HepG2 (cell line): ENCODE measurements around the gene LTBR. TPM values are rescaled to one million over a fixed set of nuclear protein-coding genes. Genes with fewer than 3 reads are reported as not detected.

Source experiments
- ATAC-seq: fragments of 200-7000 bp; cut with Tn5 transposase; 3 replicates; pipeline ENCODE4 v1.9.1; 2020; ENCODE audit warnings: mild to moderate bottlenecking, moderate library complexity
- BruUV-seq: library from RNA; stranded (reverse); fragments of 400-500 nt; replicated peaks from 2 replicates; lab custom pipeline; 2021; lab: Mats Ljungman, UMichigan
- CTCF ChIA-PET: fragments of 300-600 bp; formaldehyde crosslinking; extraction: SDS; loops from one replicate; lab custom pipeline; 2021; ENCODE audit warnings: low total read pairs, inconsistent platforms, low intra/inter-chr PET ratio; lab: Yijun Ruan, JAX
- POLR2A ChIA-PET: fragments of 350-600 bp; sonication (Branson Sonifier 250); formaldehyde crosslinking; loops from one replicate; lab custom pipeline; 2020; ENCODE audit warnings: antibody characterized with exemption, inconsistent platforms; lab: Yijun Ruan, JAX
- DNase-seq: peaks from one replicate; pipeline ENCODE4 v3.0.0-alpha.2; 2015; ENCODE audit warnings: low spot score
- FAIRE-seq: peaks from 3 replicates; lab custom pipeline; 2011; peaks lifted over from hg19 to GRCh38; lab: Jason Lieb, UNC
- H2AFZ ChIP-seq: one replicate; pipeline ENCODE4 v1.6.1; 2011; ENCODE audit warnings: low read length, inconsistent platforms
- H3K27ac ChIP-seq: fragments of 300-600 bp; 3 replicates; pipeline ENCODE4 v1.8.0; 2011; ENCODE audit warnings: mixed run types, mild to moderate bottlenecking, mixed read lengths, low read length, inconsistent platforms; ENCODE audit not compliant: insufficient read depth; ENCODE audit errors: extremely low read length
- H3K27me3 ChIP-seq, 2 experiments: fragments of 200-600 bp in 1 of 2; 2 replicates in 1 of 2; 3 replicates in 1 of 2; pipeline versions ENCODE4 v1.6.0 to v1.8.0; 2011; ENCODE audit warnings: low read length in 2 of 2, mild to moderate bottlenecking in 2 of 2, moderate library complexity in 2 of 2, inconsistent platforms in 1 of 2; ENCODE audit not compliant: insufficient read depth in 2 of 2, control insufficient read depth in 1 of 2
- H3K36me3 ChIP-seq, 2 experiments: fragments of 200-600 bp in 1 of 2; replicated peaks in 1 of 2; 2 replicates in 1 of 2; 3 replicates in 1 of 2; pipeline versions ENCODE4 v1.5.1 to v1.8.0; 2011; ENCODE audit warnings: low read length in 2 of 2, inconsistent platforms in 1 of 2; ENCODE audit not compliant: insufficient read depth in 2 of 2, control insufficient read depth in 1 of 2
- H3K4me1 ChIP-seq: 2 replicates; pipeline ENCODE4 v1.5.1; 2012; ENCODE audit warnings: low read length, inconsistent platforms; ENCODE audit not compliant: insufficient read depth
- H3K4me2 ChIP-seq: 2 replicates; pipeline ENCODE4 v1.6.0; 2011; ENCODE audit warnings: low read depth, low read length, inconsistent platforms
- H3K4me3 ChIP-seq, 3 experiments: fragments of 200-600 bp in 1 of 3; sonication (generic), shearing (Covaris generic) in 1 of 3; replicated peaks in 1 of 3; 2 replicates each; pipeline ENCODE4 v1.5.1; 2011 to 2016; ENCODE audit warnings: low read length in 3 of 3, inconsistent platforms in 2 of 3, low read depth in 2 of 3, mild to moderate bottlenecking in 2 of 3, control low read depth in 1 of 3, mixed read lengths in 1 of 3; ENCODE audit not compliant: insufficient read depth in 1 of 3
- H3K79me2 ChIP-seq: one replicate; pipeline ENCODE4 v1.6.1; 2011; ENCODE audit warnings: low read length, inconsistent platforms; ENCODE audit not compliant: insufficient read depth
- H3K9ac ChIP-seq: 2 replicates; pipeline ENCODE4 v1.6.0; 2011; ENCODE audit warnings: mild to moderate bottlenecking, low read depth, low read length, inconsistent platforms; ENCODE audit not compliant: insufficient read depth
- H3K9me3 ChIP-seq: 2 replicates; pipeline ENCODE4 v1.5.1; 2012; ENCODE audit warnings: mild to moderate bottlenecking, low read length
- H4K20me1 ChIP-seq: 2 replicates; pipeline ENCODE4 v1.6.0; 2011; ENCODE audit warnings: inconsistent platforms, mild to moderate bottlenecking, low read length, moderate library complexity; ENCODE audit not compliant: insufficient read depth
- ATM ChIP-seq: fragments of 450-650 bp; IDR thresholded peaks from 2 replicates; pipeline ENCODE4 v1.7.1; 2017; ENCODE audit warnings: mild to moderate bottlenecking, borderline replicate concordance
- FOXP4 ChIP-seq: sonication (generic); formaldehyde crosslinking; IDR thresholded peaks from 2 replicates; pipeline ENCODE4 v1.4.0; 2020; ENCODE audit warnings: missing genetic modification reagents
- MTA1 ChIP-seq: sonication (generic); formaldehyde crosslinking; IDR thresholded peaks from 2 replicates; pipeline ENCODE4 v1.4.0; 2020; ENCODE audit warnings: missing genetic modification reagents, mild to moderate bottlenecking, borderline replicate concordance
- NR2C2 ChIP-seq: sonication (generic); formaldehyde crosslinking; IDR thresholded peaks from 2 replicates; pipeline ENCODE4 v1.4.0; 2020; ENCODE audit warnings: missing genetic modification reagents, mild to moderate bottlenecking, moderate library complexity, borderline replicate concordance
- NR2F6 ChIP-seq, 2 experiments: IDR thresholded peaks; 2 replicates each; pipeline ENCODE4 v1.6.1; 2016; ENCODE audit warnings: antibody characterized with exemption in 1 of 2, mild to moderate bottlenecking in 1 of 2
- PHF21A ChIP-seq: sonication (generic); formaldehyde crosslinking; IDR thresholded peaks from 2 replicates; pipeline ENCODE4 v1.5.0; 2020; ENCODE audit warnings: mild to moderate bottlenecking, missing genetic modification reagents
- RNF2 ChIP-seq: fragments of 450-650 bp; conservative IDR thresholded peaks from 2 replicates; pipeline ENCODE4 v1.6.1; 2016; ENCODE audit warnings: low read depth
- SKIL ChIP-seq: sonication (generic); formaldehyde crosslinking; IDR thresholded peaks from 2 replicates; pipeline ENCODE4 v1.8.0; 2022; ENCODE audit warnings: missing genetic modification reagents, mild to moderate bottlenecking, moderate library complexity, borderline replicate concordance
- UBTF ChIP-seq: sonication (generic); formaldehyde crosslinking; IDR thresholded peaks from 2 replicates; pipeline ENCODE4 v1.4.0; 2020; ENCODE audit warnings: mild to moderate bottlenecking, missing genetic modification reagents
- ZBTB46 ChIP-seq: sonication (generic); formaldehyde crosslinking; IDR thresholded peaks from 2 replicates; pipeline ENCODE4 v1.4.0; 2020; ENCODE audit warnings: mild to moderate bottlenecking, missing genetic modification reagents, borderline replicate concordance
- ZFY ChIP-seq: sonication (generic); formaldehyde crosslinking; IDR thresholded peaks from 2 replicates; pipeline ENCODE4 v1.4.0; 2020; ENCODE audit warnings: missing genetic modification reagents
- ZNF350 ChIP-seq: sonication (generic); formaldehyde crosslinking; IDR thresholded peaks from 2 replicates; pipeline ENCODE4 v1.4.0; 2020; ENCODE audit warnings: mild to moderate bottlenecking, low read depth, missing genetic modification reagents, borderline replicate concordance
- whole genome bisulfite sequencing: methylation state at CpG from one replicate; pipeline ENCODE4 v1.1.6; 2017; ENCODE audit warnings: low lambda C conversion rate; 5-methylcytosine and 5-hydroxymethylcytosine counted together
- in situ Hi-C: cut with HindIII; loops from 2 replicates; pipeline ENCODE4 v1.10.0; 2017; ENCODE audit warnings: low pct_unique_long_range_greater_than_20kb; ENCODE audit not compliant: extremely low pct_ligation_motif_present
- intact Hi-C: fragments of 100-400 bp; cut with micrococcal nuclease; formaldehyde crosslinking; loops from one replicate; pipeline ENCODE4 v1.10.0; 2022; ENCODE audit not compliant: unreplicated experiment
- polyA plus RNA-seq, 8 experiments: library from polyadenylated mRNA; depleted of rRNA in 3 of 8; stranded (reverse) in 7 of 8; unstranded in 1 of 8; fragments of >200 nt; fragmentation: Illumina TruSeq in 4 of 8; extraction: Trizol in 4 of 8; gene quantifications; 2 replicates each; pipeline versions ENCODE4 v1.2.1 to v1.2.3, GENCODE V29; 2011 to 2016; ENCODE audit warnings: low read depth in 4 of 8, missing spikeins in 1 of 8, mixed read lengths in 1 of 8; ENCODE audit not compliant: insufficient read depth in 1 of 8
- total RNA-seq, 5 experiments: library from RNA; depleted of rRNA; stranded (reverse); fragments of >200 nt; fragmentation: Illumina TruSeq; extraction: Trizol; gene quantifications; 2 replicates each; pipeline ENCODE4 v1.2.3, GENCODE V29; 2016; ENCODE audit warnings: low read depth in 1 of 5

Gene LTBR
- total and polyA plus RNA-seq, 2 of the 13 experiments (the other 11 are each of a cell fraction or from before 2014, with no cell fraction given), result 31.4 to 34.8 TPM

GRCh38 chr12:6363330-6364043 is 20.5 kb upstream of the LTBR start (continued):
- TF ChIP-seq MTA1 (CRISPR knock-in tag) (peak; percentile 95; the same call in 1 of the 2 replicates), NR2C2 (CRISPR knock-in tag) (peak; percentile 81)
- TF ChIP-seq, all 625 proteins: peak for 286

- no peak for DNase-seq
- no peak for TF ChIP-seq ATM
- 0 out of 2 replicates have a peak, but pooled peaks have one; percentile 10 for TF ChIP-seq FOXP4
- peak; percentile 11; the same call in 1 of the 2 replicates for TF ChIP-seq SKIL (CRISPR knock-in tag)
- 0 out of 2 replicates have a peak, but pooled peaks have one; percentile 58 for TF ChIP-seq ZFY
- peak; percentile 72; the same call in 1 of the 2 replicates for TF ChIP-seq UBTF (CRISPR knock-in tag)
- no peak for TF ChIP-seq MTA1 (CRISPR knock-in tag)
- peak; percentile 4; the same call in 1 of the 2 replicates for TF ChIP-seq NR2F6 (IDR thresholded peaks at IDR 0.05)
- TF ChIP-seq NR2F6 (CRISPR knock-in tag; IDR thresholded peaks at IDR 0.05), result no peak
- TF ChIP-seq ZBTB46, result no peak
- 0 out of 2 replicates have a peak, but pooled peaks have one; percentile 51 for TF ChIP-seq ZNF350
- no peak for TF ChIP-seq RNF2
- TF ChIP-seq PHF21A (CRISPR knock-in tag), result peak; percentile 44; the same call in 1 of the 2 replicates
These were observed 20.0 kb upstream of the LTBR start for GRCh38 chr12:6364044-6364374.

More at GRCh38 chr12:6364044-6364374, 20.0 kb upstream of the LTBR start:
- BruUV-seq, result TSS peak; percentile 88
- peak overlapping the region; percentile 79 for H3K9ac ChIP-seq
- no peaks in the 10 kb centered on the region for H3K9me3 ChIP-seq
- no peak for FAIRE-seq
- peak overlapping the region; percentile 74 to 83 (median 75) for H3K4me3 ChIP-seq
- CTCF ChIA-PET, result interaction anchor here (1.2 kb wide), 1 partner anchor 28 kb away, joined by 3 read pairs; no protein-coding TSS in a partner anchor
- H3K27ac ChIP-seq, result peak overlapping the region; percentile 95
- no peaks in the 10 kb centered on the region for H3K79me2 ChIP-seq
- intact Hi-C loops, result no loop called here
- H3K4me1 ChIP-seq, result peaks cover 63% of the 10 kb centered on the region
- H3K4me2 ChIP-seq, result peak overlapping the region; percentile 83
- no peak overlapping the region for H2AFZ ChIP-seq
- in situ Hi-C loops, result no loop called here
- no peaks in the 10 kb centered on the region for H3K36me3 ChIP-seq
- H3K27me3 ChIP-seq, result no peaks in the 10 kb centered on the region
- POLR2A ChIA-PET, result interaction anchor here (0.6 to 3.8 kb wide), 14 partner anchors 8 to 178 kb away, joined by 3 to 220 read pairs (median 10); partner anchors contain the start of genes GAPDH, LTBR, SCNN1A and TNFRSF1A
- no peaks in the 10 kb centered on the region for H4K20me1 ChIP-seq
- no peak for ATAC-seq
- 26% methylated on average over 4 of the region's 15 CpGs for WGBS
